HL-60 (cell line): Measurements from ENCODE around the gene SPATS2L.

ENCODE experiments used
- DNase-seq, 2 experiments: peaks; one replicate each; pipeline ENCODE4 v3.0.0-alpha.2; 2010 to 2020; ENCODE audit warnings: low read depth in 1 of 2, low spot score in 1 of 2
- H3K27ac ChIP-seq: fragments of 250-450 bp; sonication (Bioruptor Pico); replicated peaks from 2 replicates; pipeline ENCODE4 v1.5.1; 2020; ENCODE audit warnings: mild to moderate bottlenecking, moderate library complexity
- H3K27me3 ChIP-seq: fragments of 250-450 bp; sonication (Bioruptor Pico); 2 replicates; pipeline ENCODE4 v1.5.1; 2021; ENCODE audit warnings: mild to moderate bottlenecking, moderate library complexity; ENCODE audit not compliant: insufficient read depth, poor library complexity, severe bottlenecking
- H3K4me3 ChIP-seq: replicated peaks from 2 replicates; pipeline ENCODE4 v1.5.1; 2011; ENCODE audit warnings: mild to moderate bottlenecking, control low read depth, low read length; ENCODE audit not compliant: insufficient read depth
- CTCF ChIP-seq: IDR thresholded peaks from one replicate; pipeline ENCODE4 v1.5.1; 2011; ENCODE audit warnings: low read length, control low read depth, inconsistent platforms; ENCODE audit not compliant: insufficient read depth
- GABPA ChIP-seq: IDR thresholded peaks from 2 replicates; pipeline ENCODE4 v1.6.1; 2012; ENCODE audit warnings: low read depth
- POLR2AphosphoS5 ChIP-seq: IDR thresholded peaks from 2 replicates; pipeline ENCODE4 v1.6.1; 2012; ENCODE audit warnings: low read depth
- REST ChIP-seq: IDR thresholded peaks from 2 replicates; pipeline ENCODE4 v1.6.1; 2012; ENCODE audit warnings: low read depth; ENCODE audit not compliant: insufficient replicate concordance
- SPI1 ChIP-seq: IDR thresholded peaks from 2 replicates; pipeline ENCODE4 v1.6.1; 2012; ENCODE audit warnings: low read depth, mild to moderate bottlenecking, borderline replicate concordance

SPATS2L gene

GRCh38 chr2:200377355-200378336 is 71.2 kb downstream of the SPATS2L start:
- Histone ChIP-seq H3K4me3 (no peak overlapping the region), H3K27ac (no peak overlapping the region), H3K27me3 (no peaks in the 10 kb centered on the region)
- TF ChIP-seq SPI1 (no peak), REST (no peak), POLR2AphosphoS5 (no peak), CTCF (no peak), GABPA (no peak)
- no peak for DNase-seq

- no peak overlapping the region for H3K27ac ChIP-seq
- no peak for DNase-seq
- H3K27me3 ChIP-seq, result no peaks in the 10 kb centered on the region
- TF ChIP-seq SPI1, result no peak
- no peak for TF ChIP-seq CTCF
- TF ChIP-seq REST, result no peak
- TF ChIP-seq GABPA, result no peak
- no peak for TF ChIP-seq POLR2AphosphoS5
- H3K4me3 ChIP-seq, result no peak overlapping the region
Observed at GRCh38 chr2:200378652-200379290, 72.3 kb downstream of the SPATS2L start.

- TF ChIP-seq CTCF, result no peak
- TF ChIP-seq REST, result no peak
- Histone ChIP-seq H3K27me3 (no peaks in the 10 kb centered on the region), H3K27ac (no peak overlapping the region), H3K4me3 (no peak overlapping the region)
- no peak for DNase-seq
Observed at GRCh38 chr2:200379481-200380090, 73.1 kb downstream of the SPATS2L start.
